SKM-1 (cell line): ENCODE results near the gene MEGF6.

Source experiments
- DNase-seq: peaks from one replicate; lab custom pipeline; 2025; ENCODE audit not compliant: unreplicated experiment; lab: John Stamatoyannopoulos, UW

Gene MEGF6

GRCh38 chr1:3444736-3445135, 166.6 kb downstream of the MEGF6 start:
- no peak for DNase-seq

- no peak for DNase-seq
These were observed 167.0 kb downstream of the MEGF6 start for GRCh38 chr1:3444298-3444697.

- no peak for DNase-seq
These were observed 167.5 kb downstream of the MEGF6 start for GRCh38 chr1:3443807-3444206.

GRCh38 chr1:3442901-3443300, 168.4 kb downstream of the MEGF6 start:
- DNase-seq = no peak

GRCh38 chr1:3442331-3442730, 169.0 kb downstream of the MEGF6 start:
- DNase-seq = no peak

- no peak for DNase-seq
These were observed 169.4 kb downstream of the MEGF6 start for GRCh38 chr1:3441880-3442279.

- no peak for DNase-seq
These were observed 169.9 kb downstream of the MEGF6 start for GRCh38 chr1:3441410-3441847.

GRCh38 chr1:3440711-3441409, 170.4 kb downstream of the MEGF6 start:
- no peak for DNase-seq

GRCh38 chr1:3440300-3440681, 171.0 kb downstream of the MEGF6 start:
- no peak for DNase-seq
